NCI-H2107 treated with DMSO at 0.1 percent for 48 hours (cell line): ENCODE data around the gene IDH3B.
"Not testable (repeated sequence)": the region's sequence is repeated elsewhere in the genome, so short reads cannot be mapped to it uniquely, and the experiment has no call there.

Experiments used
- DNase-seq: peaks from one replicate; lab custom pipeline; 2025; ENCODE audit not compliant: unreplicated experiment; lab: John Stamatoyannopoulos, UW

The IDH3B gene

GRCh38 chr20:2695206-2695983, 31.4 kb upstream of the IDH3B start:
- no peak for DNase-seq

GRCh38 chr20:2694519-2694918, 30.5 kb upstream of the IDH3B start:
- DNase-seq = no peak

- no peak for DNase-seq
Measured at GRCh38 chr20:2694008-2694471, 30.0 kb upstream of the IDH3B start.

GRCh38 chr20:2693286-2694007, 29.4 kb upstream of the IDH3B start:
- DNase-seq = no peak

GRCh38 chr20:2692886-2693285, 28.9 kb upstream of the IDH3B start:
- no peak for DNase-seq

- peak; percentile 3 for DNase-seq
Measured at GRCh38 chr20:2692036-2692885, 28.2 kb upstream of the IDH3B start, which contains the start of gene EBF4. Gene EBF4 (plus strand): TSS chr20:2692780. CDS start chr20:2693646, 866 bp downstream.

- DNase-seq = no peak
Measured at GRCh38 chr20:2691663-2692035, 27.6 kb upstream of the IDH3B start.

- no peak for DNase-seq
Measured at GRCh38 chr20:2691127-2691526, 27.1 kb upstream of the IDH3B start.

GRCh38 chr20:2690718-2691117, 26.7 kb upstream of the IDH3B start:
- no peak for DNase-seq

- no peak for DNase-seq
Measured at GRCh38 chr20:2690213-2690612, 26.2 kb upstream of the IDH3B start.

- DNase-seq = no peak
Measured at GRCh38 chr20:2688041-2688591, 24.1 kb upstream of the IDH3B start.

GRCh38 chr20:2687514-2687913, 23.5 kb upstream of the IDH3B start:
- DNase-seq = no peak

- not testable (repeated sequence) for DNase-seq
Measured at GRCh38 chr20:2684817-2685216, 20.8 kb upstream of the IDH3B start.

GRCh38 chr20:2682040-2682439, 18.0 kb upstream of the IDH3B start:
- not testable (repeated sequence) for DNase-seq

- no peak for DNase-seq
Measured at GRCh38 chr20:2680046-2680445, 16.0 kb upstream of the IDH3B start.

GRCh38 chr20:2673453-2673852, 9.4 kb upstream of the IDH3B start:
- no peak for DNase-seq

GRCh38 chr20:2672446-2672845, 8.4 kb upstream of the IDH3B start:
- no peak for DNase-seq

- DNase-seq = no peak
Measured at GRCh38 chr20:2671977-2672376, 8.0 kb upstream of the IDH3B start.

- no peak for DNase-seq
Measured at GRCh38 chr20:2663364-2663886, 591 bp downstream of the IDH3B start.

GRCh38 chr20:2659547-2659946, 4.5 kb downstream of the IDH3B start:
- no peak for DNase-seq
